HG03558 (cell line): ENCODE measurements around the gene PCDHB5.
"Not testable (repeated sequence)": the region's sequence is repeated elsewhere in the genome, so short reads cannot be mapped to it uniquely, and the experiment has no call there.

Experiments used
- ATAC-seq: cut with Tn5 transposase; IDR thresholded peaks from one replicate; pipeline ENCODE4 v1.9.1; 2021; ENCODE audit warnings: moderate number of reproducible peaks; ENCODE audit not compliant: unreplicated experiment; ENCODE audit errors: extremely low read depth

The PCDHB5 gene

DNA sequence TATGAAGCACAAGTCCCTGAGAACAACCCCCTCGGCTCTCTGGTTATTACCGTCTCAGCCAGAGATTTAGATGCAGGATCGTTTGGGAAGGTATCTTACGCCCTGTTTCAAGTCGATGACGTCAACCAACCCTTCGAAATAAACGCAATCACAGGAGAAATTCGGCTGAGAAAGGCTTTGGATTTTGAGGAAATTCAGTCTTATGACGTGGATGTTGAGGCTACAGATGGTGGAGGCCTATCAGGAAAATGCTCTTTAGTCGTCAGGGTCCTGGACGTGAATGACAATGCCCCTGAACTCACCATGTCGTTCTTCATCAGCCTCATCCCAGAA, 16.0 kb downstream of the PCDHB5 start:
- ATAC-seq, result no peak

DNA sequence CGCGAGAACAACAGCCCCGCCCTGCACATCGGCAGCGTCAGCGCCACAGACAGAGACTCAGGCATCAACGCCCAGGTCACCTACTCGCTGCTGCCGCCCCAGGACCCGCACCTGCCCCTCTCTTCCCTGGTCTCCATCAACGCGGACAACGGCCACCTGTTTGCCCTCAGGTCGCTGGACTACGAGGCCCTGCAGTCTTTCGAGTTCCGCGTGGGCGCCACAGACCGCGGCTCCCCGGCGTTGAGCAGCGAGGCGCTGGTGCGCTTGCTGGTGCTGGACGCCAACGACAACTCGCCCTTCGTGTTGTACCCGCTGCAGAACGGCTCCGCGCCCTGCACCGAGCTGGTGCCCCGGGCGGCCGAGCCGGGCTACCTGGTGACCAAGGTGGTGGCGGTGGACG, 16.6 kb downstream of the PCDHB5 start:
- not testable (repeated sequence) for ATAC-seq

DNA sequence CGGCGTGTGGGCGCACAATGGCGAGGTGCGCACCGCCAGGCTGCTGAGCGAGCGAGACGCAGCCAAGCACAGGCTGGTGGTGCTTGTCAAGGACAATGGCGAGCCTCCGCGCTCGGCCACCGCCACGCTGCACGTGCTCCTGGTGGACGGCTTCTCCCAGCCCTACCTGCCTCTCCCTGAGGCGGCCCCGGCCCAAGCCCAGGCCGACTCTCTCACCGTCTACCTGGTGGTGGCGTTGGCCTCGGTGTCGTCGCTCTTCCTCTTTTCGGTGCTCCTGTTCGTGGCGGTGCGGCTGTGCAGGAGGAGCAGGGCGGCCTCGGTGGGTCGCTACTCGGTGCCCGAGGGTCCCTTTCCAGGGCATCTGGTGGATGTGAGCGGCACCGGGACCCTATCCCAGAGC, 17.1 kb downstream of the PCDHB5 start:
- ATAC-seq, result not testable (repeated sequence)

DNA sequence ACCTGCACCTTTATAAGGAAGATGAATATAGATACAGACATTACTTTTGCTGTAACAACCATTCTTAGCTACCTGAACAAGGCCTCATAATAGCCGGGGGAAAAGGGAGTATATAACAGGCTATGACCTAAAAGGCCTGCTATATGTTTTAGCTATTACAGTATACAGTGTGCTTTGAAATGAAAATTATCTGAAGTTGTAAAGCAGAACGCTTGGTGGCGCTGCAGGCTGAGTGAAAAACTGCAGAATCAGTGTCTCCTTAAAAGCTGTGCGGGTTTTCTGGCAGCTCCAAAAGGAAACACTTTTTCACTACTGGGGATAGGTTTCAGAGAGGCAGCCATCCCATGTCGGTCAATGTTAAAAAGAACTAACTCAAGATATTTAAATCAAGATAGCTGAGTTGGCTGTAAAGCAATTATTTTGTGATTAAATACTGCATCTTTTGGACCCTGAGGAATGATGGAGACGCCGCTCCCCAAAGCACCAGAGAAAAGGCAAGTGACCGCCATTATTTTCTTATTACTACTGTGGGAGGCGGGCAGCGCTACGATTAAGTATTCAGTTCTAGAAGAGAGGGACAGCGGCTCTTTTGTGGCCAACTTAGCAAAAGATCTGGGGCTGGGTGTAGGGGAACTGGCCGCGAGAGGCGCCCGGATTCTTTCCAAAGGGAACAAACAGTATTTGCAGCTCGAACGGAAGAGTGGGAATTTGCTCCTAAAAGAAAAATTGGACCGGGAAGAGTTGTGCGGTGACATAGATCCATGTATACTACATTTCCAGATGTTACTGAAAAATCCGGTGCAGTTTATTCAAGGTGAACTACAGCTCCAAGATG, 20.8 kb downstream of the PCDHB5 start:
- no peak for ATAC-seq

DNA sequence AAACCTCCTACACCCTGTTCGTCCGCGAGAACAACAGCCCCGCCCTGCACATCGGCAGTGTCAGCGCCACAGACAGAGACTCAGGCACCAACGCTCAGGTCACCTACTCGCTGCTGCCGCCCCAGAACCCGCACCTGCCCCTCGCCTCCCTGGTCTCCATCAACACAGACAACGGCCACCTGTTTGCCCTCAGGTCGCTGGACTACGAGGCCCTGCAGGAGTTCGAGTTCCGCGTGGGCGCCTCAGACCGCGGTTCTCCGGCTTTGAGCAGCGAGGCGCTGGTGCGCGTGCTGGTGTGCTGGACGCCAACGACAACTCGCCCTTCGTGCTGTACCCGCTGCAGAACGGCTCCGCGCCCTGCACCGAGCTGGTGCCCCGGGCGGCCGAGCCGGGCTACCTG, 22.4 kb downstream of the PCDHB5 start:
- ATAC-seq, result not testable (repeated sequence)

DNA sequence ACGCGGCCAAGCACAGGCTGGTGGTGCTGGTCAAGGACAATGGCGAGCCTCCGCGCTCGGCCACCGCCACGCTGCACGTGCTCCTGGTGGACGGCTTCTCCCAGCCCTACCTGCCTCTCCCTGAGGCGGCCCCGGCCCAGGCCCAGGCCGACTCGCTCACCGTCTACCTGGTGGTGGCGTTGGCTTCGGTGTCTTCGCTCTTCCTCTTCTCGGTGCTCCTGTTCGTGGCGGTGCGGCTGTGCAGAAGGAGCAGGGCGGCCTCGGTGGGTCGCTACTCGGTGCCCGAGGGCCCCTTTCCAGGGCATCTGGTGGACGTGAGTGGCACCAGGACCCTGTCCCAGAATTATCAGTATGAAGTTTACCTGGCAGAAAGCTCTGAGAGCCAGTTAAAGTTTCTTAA, 22.9 kb downstream of the PCDHB5 start:
- ATAC-seq, result not testable (repeated sequence)

DNA sequence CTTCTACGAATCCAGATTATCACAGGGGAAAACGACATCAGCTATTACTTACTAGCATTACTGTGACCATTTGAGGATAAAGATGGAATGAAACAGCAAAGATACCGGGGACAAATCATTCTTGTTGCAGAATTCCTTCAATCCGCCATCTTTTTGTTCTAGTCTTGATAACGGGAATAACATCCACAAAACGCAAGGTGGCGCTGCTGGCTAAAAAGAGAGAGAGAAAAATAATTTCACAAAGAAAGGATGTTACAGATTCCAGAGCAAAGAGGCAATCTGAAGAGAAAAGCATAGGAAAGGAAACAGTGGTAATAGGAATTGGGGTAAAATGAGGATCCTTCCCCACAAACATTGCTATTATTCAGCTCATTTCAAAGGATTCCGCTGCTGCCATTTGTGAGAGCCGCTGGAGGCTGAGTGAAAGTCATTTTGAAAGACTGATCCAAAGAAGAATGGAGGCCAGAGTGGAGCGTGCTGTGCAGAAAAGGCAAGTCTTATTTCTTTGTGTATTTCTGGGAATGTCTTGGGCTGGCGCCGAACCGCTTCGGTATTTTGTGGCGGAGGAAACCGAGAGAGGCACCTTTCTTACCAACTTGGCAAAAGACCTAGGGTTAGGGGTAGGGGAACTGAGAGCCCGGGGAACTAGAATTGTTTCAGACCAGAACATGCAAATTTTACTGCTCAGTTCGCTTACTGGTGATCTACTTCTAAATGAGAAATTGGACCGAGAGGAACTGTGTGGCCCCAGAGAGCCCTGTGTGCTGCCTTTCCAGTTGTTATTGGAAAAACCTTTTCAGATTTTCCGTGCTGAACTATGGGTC, 37.6 kb downstream of the PCDHB5 start, which contains the start of gene PCDHB7:
PCDHB7 (plus strand) TSS at position 264 of the 824 bp plus-strand sequence; CDS start at position 456, 192 bp downstream.
- no peak for ATAC-seq

DNA sequence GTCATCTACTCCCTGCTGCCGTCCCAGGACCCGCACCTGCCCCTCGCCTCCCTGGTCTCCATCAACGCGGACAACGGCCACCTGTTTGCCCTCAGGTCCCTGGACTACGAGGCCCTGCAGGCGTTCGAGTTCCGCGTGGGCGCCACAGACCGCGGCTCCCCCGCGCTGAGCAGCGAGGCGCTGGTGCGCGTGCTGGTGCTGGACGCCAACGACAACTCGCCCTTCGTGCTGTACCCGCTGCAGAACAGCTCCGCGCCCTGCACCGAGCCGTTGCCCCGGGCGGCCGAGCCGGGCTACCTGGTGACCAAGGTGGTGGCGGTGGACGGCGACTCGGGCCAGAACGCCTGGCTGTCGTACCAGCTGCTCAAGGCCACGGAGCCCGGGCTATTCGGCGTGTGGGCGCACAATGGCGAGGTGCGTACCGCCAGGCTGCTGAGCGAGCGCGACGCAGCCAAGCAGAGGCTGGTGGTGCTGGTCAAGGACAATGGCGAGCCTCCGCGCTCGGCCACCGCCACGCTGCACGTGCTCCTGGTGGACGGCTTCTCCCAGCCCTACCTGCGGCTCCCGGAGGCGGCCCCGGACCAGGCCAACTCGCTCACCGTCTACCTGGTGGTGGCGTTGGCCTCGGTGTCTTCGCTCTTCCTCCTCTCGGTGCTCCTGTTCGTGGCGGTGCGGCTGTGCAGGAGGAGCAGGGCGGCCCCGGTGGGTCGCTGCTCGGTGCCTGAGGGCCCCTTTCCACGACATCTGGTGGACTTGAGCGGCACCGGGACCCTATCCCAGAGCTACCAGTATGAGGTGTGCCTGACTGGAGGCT, 39.5 kb downstream of the PCDHB5 start:
- not testable (repeated sequence) for ATAC-seq

DNA sequence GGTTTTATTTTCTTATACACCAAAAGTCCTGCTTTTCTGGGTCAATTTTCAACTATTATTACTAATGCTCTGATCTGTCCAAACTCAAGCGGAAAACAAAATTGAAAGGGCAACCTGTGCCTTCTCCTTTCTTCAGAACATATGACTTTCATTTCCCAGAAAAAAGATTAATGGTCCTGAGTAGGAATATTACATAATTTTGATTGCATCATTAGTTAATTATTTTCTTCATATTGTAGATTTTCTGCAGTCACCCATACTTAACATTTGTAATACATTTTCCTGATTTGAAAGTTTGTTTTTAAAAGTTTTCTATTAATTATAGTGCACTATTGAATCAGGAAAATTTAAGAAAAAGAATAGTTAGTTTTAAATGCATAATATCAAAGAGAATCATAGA, 40.9 kb downstream of the PCDHB5 start:
- no peak for ATAC-seq

DNA sequence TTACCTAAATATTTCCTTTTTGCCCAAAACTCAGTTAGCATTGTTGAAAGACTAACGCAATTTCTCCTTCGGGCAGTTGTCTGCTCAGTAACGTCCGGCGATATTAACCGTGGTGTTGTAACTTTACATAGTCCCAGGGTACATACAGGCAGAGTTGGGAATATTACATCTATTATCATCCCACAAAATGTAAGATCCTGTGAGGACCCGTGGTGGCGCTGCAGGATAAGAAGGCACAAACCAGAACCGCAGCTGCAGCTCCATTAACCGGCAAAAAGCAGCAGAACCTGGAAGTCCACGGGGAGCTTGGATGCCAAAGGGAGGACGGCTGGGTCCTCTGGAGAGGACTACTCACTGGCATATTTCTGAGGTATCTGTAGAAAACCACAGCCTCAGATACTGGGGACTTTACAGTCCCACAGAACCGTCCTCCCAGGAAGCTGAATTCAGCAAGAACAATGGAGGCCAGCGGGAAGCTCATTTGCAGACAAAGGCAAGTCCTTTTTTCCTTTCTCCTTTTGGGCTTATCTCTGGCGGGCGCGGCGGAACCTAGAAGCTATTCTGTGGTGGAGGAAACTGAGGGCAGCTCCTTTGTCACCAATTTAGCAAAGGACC, 42.7 kb downstream of the PCDHB5 start, which contains the start of gene PCDHB8:
PCDHB8 (plus strand) TSS at position 214 of the 615 bp plus-strand sequence; CDS start at position 459, 245 bp downstream.
- not testable (repeated sequence) for ATAC-seq

DNA sequence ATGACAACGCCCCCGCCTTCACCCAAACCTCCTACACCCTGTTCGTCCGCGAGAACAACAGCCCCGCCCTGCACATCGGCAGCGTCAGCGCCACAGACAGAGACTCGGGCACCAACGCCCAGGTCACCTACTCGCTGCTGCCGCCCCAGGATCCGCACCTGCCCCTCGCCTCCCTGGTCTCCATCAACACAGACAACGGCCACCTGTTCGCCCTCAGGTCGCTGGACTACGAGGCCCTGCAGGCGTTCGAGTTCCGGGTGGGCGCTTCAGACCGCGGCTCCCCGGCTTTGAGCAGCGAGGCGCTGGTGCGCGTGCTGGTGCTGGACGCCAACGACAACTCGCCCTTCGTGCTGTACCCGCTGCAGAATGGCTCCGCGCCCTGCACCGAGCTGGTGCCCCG, 44.4 kb downstream of the PCDHB5 start:
- ATAC-seq, result not testable (repeated sequence)

DNA sequence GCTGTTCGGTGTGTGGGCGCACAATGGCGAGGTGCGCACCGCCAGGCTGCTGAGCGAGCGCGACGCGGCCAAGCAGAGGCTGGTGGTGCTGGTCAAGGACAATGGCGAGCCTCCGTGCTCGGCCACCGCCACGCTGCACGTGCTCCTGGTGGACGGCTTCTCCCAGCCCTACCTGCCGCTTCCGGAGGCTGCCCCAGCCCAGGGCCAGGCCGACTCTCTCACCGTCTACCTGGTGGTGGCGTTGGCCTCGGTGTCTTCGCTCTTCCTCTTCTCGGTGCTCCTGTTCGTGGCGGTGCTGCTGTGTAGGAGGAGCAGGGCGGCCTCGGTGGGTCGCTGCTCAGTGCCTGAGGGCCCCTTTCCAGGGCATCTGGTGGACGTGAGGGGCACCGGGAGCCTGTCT, 44.9 kb downstream of the PCDHB5 start:
- not testable (repeated sequence) for ATAC-seq

DNA sequence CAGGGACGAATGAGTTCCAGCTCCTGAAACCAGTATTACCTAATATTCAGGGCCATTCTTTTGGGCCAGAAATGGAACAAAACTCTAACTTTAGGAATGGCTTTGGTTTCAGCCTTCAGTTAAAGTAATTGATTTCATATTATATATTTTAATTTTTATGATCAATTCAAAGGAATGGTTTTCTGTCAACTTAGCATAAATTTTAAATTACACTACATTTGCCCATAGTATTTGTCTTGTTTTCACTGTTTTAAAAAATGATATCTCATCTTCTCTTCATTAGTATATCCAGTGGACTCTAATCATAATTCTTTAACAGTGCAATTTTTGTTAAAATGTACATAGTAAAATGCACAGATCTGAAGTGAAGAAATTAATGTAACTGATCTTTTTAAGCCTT, 45.3 kb downstream of the PCDHB5 start:
- no peak for ATAC-seq

DNA sequence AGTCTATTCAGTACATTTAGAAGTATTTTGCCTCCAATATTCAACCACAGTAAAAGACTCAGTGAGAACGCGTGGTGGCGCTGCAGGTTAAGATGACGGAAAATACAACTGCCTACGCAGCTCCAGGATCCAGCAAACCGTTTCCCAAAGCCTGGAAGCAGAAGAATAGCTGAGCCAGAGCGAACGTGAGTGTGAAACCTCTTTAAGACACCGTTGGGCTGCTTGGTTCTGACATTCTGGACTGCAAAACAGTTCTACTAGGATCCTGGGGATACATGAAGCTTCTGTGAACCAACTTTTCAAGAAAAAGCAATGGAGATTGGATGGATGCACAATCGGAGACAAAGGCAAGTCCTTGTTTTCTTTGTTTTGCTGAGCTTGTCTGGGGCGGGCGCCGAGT, 47.2 kb downstream of the PCDHB5 start, which contains the start of gene PCDHB16:
PCDHB16 (plus strand) TSS at position 140 of the 400 bp plus-strand sequence; CDS start at position 313, 173 bp downstream.
- ATAC-seq, result no peak

DNA sequence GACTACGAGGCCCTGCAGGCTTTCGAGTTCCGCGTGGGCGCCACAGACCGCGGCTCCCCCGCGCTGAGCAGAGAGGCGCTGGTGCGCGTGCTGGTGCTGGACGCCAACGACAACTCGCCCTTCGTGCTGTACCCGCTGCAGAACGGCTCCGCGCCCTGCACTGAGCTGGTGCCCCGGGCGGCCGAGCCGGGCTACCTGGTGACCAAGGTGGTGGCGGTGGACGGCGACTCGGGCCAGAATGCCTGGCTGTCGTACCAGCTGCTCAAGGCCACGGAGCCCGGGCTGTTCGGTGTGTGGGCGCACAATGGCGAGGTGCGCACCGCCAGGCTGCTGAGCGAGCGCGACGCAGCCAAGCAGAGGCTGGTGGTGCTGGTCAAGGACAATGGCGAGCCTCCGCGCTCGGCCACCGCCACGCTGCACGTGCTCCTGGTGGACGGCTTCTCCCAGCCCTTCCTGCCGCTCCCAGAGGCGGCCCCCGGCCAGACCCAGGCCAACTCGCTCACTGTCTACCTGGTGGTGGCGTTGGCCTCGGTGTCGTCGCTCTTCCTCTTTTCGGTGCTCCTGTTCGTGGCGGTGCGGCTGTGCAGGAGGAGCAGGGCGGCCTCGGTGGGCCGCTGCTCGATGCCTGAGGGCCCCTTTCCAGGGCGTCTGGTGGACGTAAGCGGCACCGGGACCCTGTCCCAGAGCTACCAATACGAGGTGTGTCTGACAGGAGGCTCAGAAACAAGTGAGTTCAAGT, 49.3 kb downstream of the PCDHB5 start:
- ATAC-seq, result not testable (repeated sequence)

DNA sequence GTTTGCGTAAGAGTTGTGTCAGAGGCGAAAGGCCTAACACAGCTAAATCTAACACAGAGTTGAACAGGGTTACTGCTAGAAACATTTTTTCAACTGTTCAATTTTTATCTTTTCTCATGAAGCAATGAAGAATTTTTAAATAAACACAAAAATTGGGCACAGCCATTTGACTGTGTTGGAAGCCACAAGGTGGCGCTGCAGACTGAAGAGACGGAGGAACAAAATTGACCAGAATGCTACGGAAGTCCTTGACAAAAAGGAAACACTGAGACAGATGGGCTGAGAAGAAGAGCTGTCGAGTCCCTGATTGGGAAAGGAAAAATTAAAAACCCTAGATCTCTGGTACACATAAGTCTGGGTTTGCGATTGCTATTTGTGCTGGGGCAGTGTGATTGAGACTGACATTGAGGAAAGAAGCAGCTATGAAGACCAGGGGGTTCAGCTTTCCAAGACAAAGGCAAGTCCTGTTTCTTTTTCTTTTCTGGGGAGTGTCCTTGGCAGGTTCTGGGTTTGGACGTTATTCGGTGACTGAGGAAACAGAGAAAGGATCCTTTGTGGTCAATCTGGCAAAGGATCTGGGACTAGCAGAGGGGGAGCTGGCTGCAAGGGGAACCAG, 52.0 kb downstream of the PCDHB5 start, which contains the start of gene PCDHB9:
PCDHB9 (plus strand) TSS at position 265 of the 616 bp plus-strand sequence; CDS start at position 423, 158 bp downstream.
- no peak for ATAC-seq
